PC-3 (cell line): ENCODE results near the gene OSBPL9. TPM values are rescaled to one million over a fixed set of nuclear protein-coding genes. Genes with fewer than 3 reads are reported as not detected.
A peak's percentile ranks its signal among the peaks of the same experiment; 100 is the strongest.

Experiments
- ATAC-seq: fragments of 200-7000 bp; cut with Tn5 transposase; 2 replicates; pipeline ENCODE4 v1.9.1; 2020; ENCODE audit warnings: mild to moderate bottlenecking, moderate library complexity
- BruUV-seq: library from RNA; stranded (reverse); fragments of 400-500 nt; replicated peaks from 2 replicates; lab custom pipeline; 2021; lab: Mats Ljungman, UMichigan
- CTCF ChIA-PET: fragments of 300-600 bp; sonication (Branson Sonifier 250); formaldehyde crosslinking; loops from one replicate; lab custom pipeline; 2022; ENCODE audit warnings: antibody characterized with exemption; lab: Charles Lee
- POLR2A ChIA-PET: fragments of 300-600 bp; sonication (Branson Sonifier 250); formaldehyde crosslinking; loops from one replicate; lab custom pipeline; 2022; ENCODE audit warnings: antibody characterized with exemption; ENCODE audit not compliant: unreplicated experiment; lab: Charles Lee
- DNase-seq: peaks from one replicate; pipeline ENCODE4 v3.0.0-alpha.2; 2015
- H2AFZ ChIP-seq: fragments of 300-600 bp; sonication (generic); 2 replicates; pipeline ENCODE4 v1.6.0; 2016; ENCODE audit warnings: antibody characterized with exemption, low read length
- H3F3A ChIP-seq: fragments of 300-600 bp; sonication (generic); one replicate; pipeline ENCODE4 v1.6.0; 2017; ENCODE audit warnings: antibody characterized with exemption, low read length, control low read depth, mild to moderate bottlenecking; ENCODE audit not compliant: unreplicated experiment
- H3K27ac ChIP-seq: fragments of 300-600 bp; sonication (generic); 2 replicates; pipeline ENCODE4 v1.5.1; 2016; ENCODE audit warnings: mild to moderate bottlenecking, low read length
- H3K27me3 ChIP-seq: fragments of 300-600 bp; sonication (generic); 2 replicates; pipeline ENCODE4 v1.6.1; 2016; ENCODE audit warnings: low read length, mixed read lengths
- H3K36me3 ChIP-seq: fragments of 300-600 bp; sonication (generic); 2 replicates; pipeline ENCODE4 v1.6.1; 2016; ENCODE audit warnings: low read depth, mixed run types, low read length, mixed read lengths
- H3K4me1 ChIP-seq: fragments of 300-600 bp; sonication (generic); 2 replicates; pipeline ENCODE4 v1.5.1; 2016; ENCODE audit warnings: low read length; ENCODE audit not compliant: insufficient read depth
- H3K4me2 ChIP-seq: fragments of 300-600 bp; sonication (generic); 2 replicates; pipeline ENCODE4 v1.6.0; 2016; ENCODE audit warnings: low read length
- H3K4me3 ChIP-seq: fragments of 300-600 bp; sonication (generic); 2 replicates; pipeline ENCODE4 v1.5.1; 2016; ENCODE audit warnings: mild to moderate bottlenecking, low read length, mixed read lengths
- H3K79me2 ChIP-seq: fragments of 300-600 bp; sonication (generic); 2 replicates; pipeline ENCODE4 v1.6.1; 2017; ENCODE audit warnings: low read length, mixed read lengths
- H3K9ac ChIP-seq: fragments of 300-600 bp; sonication (generic); 2 replicates; pipeline ENCODE4 v1.6.0; 2016; ENCODE audit warnings: mild to moderate bottlenecking, low read length
- H3K9me2 ChIP-seq: fragments of 300-600 bp; sonication (generic); replicated peaks from 2 replicates; pipeline ENCODE4 v1.6.1; 2016; ENCODE audit warnings: mixed run types, low read length, mixed read lengths
- H3K9me3 ChIP-seq: fragments of 300-600 bp; sonication (generic); 2 replicates; pipeline ENCODE4 v1.6.1; 2016; ENCODE audit warnings: low read length, mixed read lengths
- H4K20me1 ChIP-seq: fragments of 300-600 bp; sonication (generic); 2 replicates; pipeline ENCODE4 v1.6.1; 2016; ENCODE audit warnings: low read length, mixed read lengths
- EZH2 ChIP-seq: fragments of 300-600 bp; sonication (generic); IDR thresholded peaks from one replicate; pipeline ENCODE4 v1.6.1; 2017; ENCODE audit warnings: antibody characterized with exemption, mild to moderate bottlenecking, low read length; ENCODE audit not compliant: unreplicated experiment
- EZH2phosphoT487 ChIP-seq: fragments of 300-600 bp; sonication (generic); IDR thresholded peaks from 2 replicates; pipeline ENCODE4 v1.6.1; 2018; ENCODE audit warnings: mild to moderate bottlenecking, antibody characterized with exemption, low read length, borderline replicate concordance
- intact Hi-C: fragments of 100-400 bp; cut with micrococcal nuclease; formaldehyde crosslinking; loops from 2 replicates; pipeline ENCODE4 v1.9.0; 2023
- total RNA-seq: library from RNA; depleted of rRNA; stranded (reverse); fragments of >200 nt; gene quantifications from 2 replicates; pipeline ENCODE4 v1.2.3, GENCODE V29; 2014
- TF ChIP-seq, protein P1 (sequence below): fragments of 300-600 bp; sonication (generic); conservative IDR thresholded peaks from 2 replicates; pipeline ENCODE4 v1.5.1; 2017; ENCODE audit warnings: antibody characterized with exemption, low read depth, mild to moderate bottlenecking, low read length

Gene OSBPL9
- total RNA-seq, 1 experiment from 2014 or later = 74.7 TPM

DNA sequence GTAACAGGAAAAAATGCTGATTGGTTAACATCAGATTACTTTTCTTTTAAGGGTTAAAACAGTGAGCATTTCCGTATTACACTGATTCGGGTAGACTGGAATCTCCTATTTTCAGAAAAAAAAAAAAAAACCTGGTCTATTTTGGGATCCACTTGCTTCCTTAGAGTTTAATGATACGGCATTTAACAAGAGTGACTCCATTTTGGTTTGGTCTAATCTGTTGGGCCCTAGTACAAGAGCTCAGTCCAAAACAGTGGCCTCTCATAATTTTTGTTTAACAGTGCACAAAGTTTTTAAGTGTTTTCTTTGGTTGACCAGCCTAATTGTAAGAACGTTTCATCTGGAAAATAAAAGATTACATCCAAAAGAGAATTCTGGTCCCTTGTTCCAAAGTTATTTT, 141.4 kb downstream of the OSBPL9 start:
- POLR2A ChIA-PET = no interaction called here
- DNase-seq (no peak), ATAC-seq (no peak)
- no peaks in the 10 kb centered on the region; the same call in 1 of the 2 replicates for H3K36me3 ChIP-seq
- no peaks in the 10 kb centered on the region for H3K27me3 ChIP-seq
- no peak overlapping the region for H3K4me2 ChIP-seq
- no peaks in the 10 kb centered on the region for H3F3A ChIP-seq
- H3K4me3 ChIP-seq = no peak overlapping the region
- H3K27ac ChIP-seq = no peak overlapping the region
- no peaks in the 10 kb centered on the region for H3K79me2 ChIP-seq
- H3K9me3 ChIP-seq = no peaks in the 10 kb centered on the region
- H3K4me1 ChIP-seq = peaks cover 19% of the 10 kb centered on the region
- no peaks in the 10 kb centered on the region for H4K20me1 ChIP-seq
- CTCF ChIA-PET = no interaction called here
- BruUV-seq = no TSS peak
- H3K9me2 ChIP-seq = no peaks in the 10 kb centered on the region
- no peak overlapping the region for H3K9ac ChIP-seq
- no peak overlapping the region for H2AFZ ChIP-seq
- intact Hi-C loops = no loop called here
- TF ChIP-seq EZH2phosphoT487 (no peak), EZH2 (no peak)

DNA sequence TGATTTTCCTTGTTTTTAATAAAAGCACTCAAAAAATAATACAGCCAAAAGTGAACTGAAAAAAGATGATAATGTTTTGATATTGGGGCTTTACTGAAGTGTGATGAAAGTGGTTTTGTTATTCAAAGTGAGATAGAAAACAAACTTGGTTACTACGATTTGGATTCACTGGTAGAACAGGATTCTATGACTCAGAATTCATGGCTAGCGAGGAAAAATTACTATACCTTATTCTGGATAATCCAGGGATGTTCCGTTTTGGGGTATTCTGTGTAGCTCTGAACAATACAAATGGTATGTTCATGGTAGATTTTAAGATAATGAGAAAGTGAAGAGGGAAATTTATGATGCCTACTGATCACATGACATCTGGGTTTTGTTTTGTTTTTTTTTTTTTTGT, 144.0 kb downstream of the OSBPL9 start:
- POLR2A ChIA-PET = no interaction called here
- Histone ChIP-seq H3K9ac (no peak overlapping the region), H3K4me3 (no peak overlapping the region; the same call in 1 of the 2 replicates), H3K79me2 (no peaks in the 10 kb centered on the region), H4K20me1 (no peaks in the 10 kb centered on the region), H3K27ac (peak overlapping the region; percentile 22), H3K4me2 (peak overlapping the region; percentile 51), H3K9me2 (no peaks in the 10 kb centered on the region), H3K27me3 (no peaks in the 10 kb centered on the region), H2AFZ (no peak overlapping the region), H3F3A (no peaks in the 10 kb centered on the region), H3K4me1 (peaks cover 19% of the 10 kb centered on the region), H3K36me3 (no peaks in the 10 kb centered on the region), H3K9me3 (no peaks in the 10 kb centered on the region)
- DNase-seq (peak; percentile 81), ATAC-seq (peak; percentile 60)
- no peak for TF ChIP-seq EZH2
- TF ChIP-seq, protein P1, sequence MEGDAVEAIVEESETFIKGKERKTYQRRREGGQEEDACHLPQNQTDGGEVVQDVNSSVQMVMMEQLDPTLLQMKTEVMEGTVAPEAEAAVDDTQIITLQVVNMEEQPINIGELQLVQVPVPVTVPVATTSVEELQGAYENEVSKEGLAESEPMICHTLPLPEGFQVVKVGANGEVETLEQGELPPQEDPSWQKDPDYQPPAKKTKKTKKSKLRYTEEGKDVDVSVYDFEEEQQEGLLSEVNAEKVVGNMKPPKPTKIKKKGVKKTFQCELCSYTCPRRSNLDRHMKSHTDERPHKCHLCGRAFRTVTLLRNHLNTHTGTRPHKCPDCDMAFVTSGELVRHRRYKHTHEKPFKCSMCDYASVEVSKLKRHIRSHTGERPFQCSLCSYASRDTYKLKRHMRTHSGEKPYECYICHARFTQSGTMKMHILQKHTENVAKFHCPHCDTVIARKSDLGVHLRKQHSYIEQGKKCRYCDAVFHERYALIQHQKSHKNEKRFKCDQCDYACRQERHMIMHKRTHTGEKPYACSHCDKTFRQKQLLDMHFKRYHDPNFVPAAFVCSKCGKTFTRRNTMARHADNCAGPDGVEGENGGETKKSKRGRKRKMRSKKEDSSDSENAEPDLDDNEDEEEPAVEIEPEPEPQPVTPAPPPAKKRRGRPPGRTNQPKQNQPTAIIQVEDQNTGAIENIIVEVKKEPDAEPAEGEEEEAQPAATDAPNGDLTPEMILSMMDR = no peak
- TF ChIP-seq EZH2phosphoT487 = no peak
- BruUV-seq = no TSS peak
- CTCF ChIA-PET = interaction anchor here (0.7 to 1.1 kb wide), 2 partner anchors 8 to 219 kb away, joined by 3 to 5 read pairs; no protein-coding TSS in a partner anchor
- intact Hi-C loops = loop anchor here (10.0 kb wide), 1 partner anchor 66 kb away; no protein-coding TSS in a partner anchor

DNA sequence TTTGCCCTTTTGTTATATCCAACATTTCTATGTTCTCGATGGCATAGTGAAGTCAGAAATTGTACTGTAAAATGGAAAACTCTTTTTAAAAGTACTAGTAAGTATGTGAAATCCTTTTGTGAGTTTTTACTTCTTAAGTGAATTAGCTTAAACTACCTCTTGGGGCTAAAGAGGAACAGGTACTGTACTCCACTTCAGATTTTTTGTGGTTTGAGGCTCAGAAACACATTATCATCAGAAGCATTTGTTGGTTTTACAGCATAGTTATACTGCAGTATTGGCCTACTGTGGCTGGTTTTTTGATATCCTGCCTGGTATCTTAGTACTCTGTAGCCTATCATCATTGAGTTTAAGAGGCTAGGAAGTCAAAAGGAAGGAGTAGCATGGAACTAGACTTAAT, 144.5 kb downstream of the OSBPL9 start:
- TF ChIP-seq, protein P1 = no peak
- TF ChIP-seq EZH2phosphoT487 = no peak
- TF ChIP-seq EZH2 = no peak
- CTCF ChIA-PET = interaction anchor here (0.7 kb wide), 1 partner anchor 220 kb away, joined by 3 read pairs; no protein-coding TSS in a partner anchor

More for the DNA sequence above, 144.5 kb downstream of the OSBPL9 start:
- Histone ChIP-seq H3K9me2 (no peaks in the 10 kb centered on the region), H3K27ac (no peak overlapping the region), H3K36me3 (no peaks in the 10 kb centered on the region), H4K20me1 (no peaks in the 10 kb centered on the region), H3K4me3 (no peak overlapping the region), H3K9ac (no peak overlapping the region), H3K27me3 (no peaks in the 10 kb centered on the region), H3K9me3 (no peaks in the 10 kb centered on the region), H2AFZ (no peak overlapping the region), H3F3A (no peaks in the 10 kb centered on the region), H3K4me1 (peaks cover 19% of the 10 kb centered on the region), H3K79me2 (no peaks in the 10 kb centered on the region), H3K4me2 (peak overlapping the region; percentile 51; the same call in 1 of the 2 replicates)
- no peak for DNase-seq
- intact Hi-C loops = loop anchor here (10.0 kb wide), 1 partner anchor 67 kb away; no protein-coding TSS in a partner anchor
- POLR2A ChIA-PET = no interaction called here
- no TSS peak for BruUV-seq
- no peak for ATAC-seq
